ENCODE results near the gene IFNAR1. TPM values are rescaled to one million over a fixed set of nuclear protein-coding genes. Genes with fewer than 3 reads are reported as not detected.
A peak's percentile ranks its signal among the peaks of the same experiment; 100 is the strongest.

The IFNAR1 gene
- polyA plus RNA-seq (2013, experiment 1 of 2; ENCODE audit: insufficient read length): 24.6 TPM
- polyA plus RNA-seq (2013, experiment 2 of 2; ENCODE audit: insufficient read length): 23.6 TPM

- peak; percentile 98 for DNase-seq
Observed at GRCh38 chr21:33324291-33325221, at the start of gene IFNAR1. IFNAR1 (plus strand) TSS chr21:33324970; CDS start chr21:33325056, 86 bp downstream.

- DNase-seq: peak; percentile 21
Observed at GRCh38 chr21:33278721-33279120, 46.0 kb upstream of the IFNAR1 start.

- DNase-seq: no peak
Observed at GRCh38 chr21:33279330-33279820, 45.4 kb upstream of the IFNAR1 start.

GRCh38 chr21:33281096-33281652 is 43.6 kb upstream of the IFNAR1 start:
- no peak for DNase-seq

- DNase-seq: no peak
Observed at GRCh38 chr21:33283203-33283602, 41.6 kb upstream of the IFNAR1 start.

GRCh38 chr21:33286076-33286475 is 38.7 kb upstream of the IFNAR1 start:
- DNase-seq: no peak

- peak; percentile 85 for DNase-seq
Observed at GRCh38 chr21:33286600-33287456, 37.9 kb upstream of the IFNAR1 start.

GRCh38 chr21:33289199-33289819 is 35.5 kb upstream of the IFNAR1 start:
- peak; percentile 80 for DNase-seq

GRCh38 chr21:33290441-33290840 is 34.3 kb upstream of the IFNAR1 start:
- DNase-seq: no peak

GRCh38 chr21:33291686-33292085 is 33.1 kb upstream of the IFNAR1 start:
- no peak for DNase-seq

- no peak for DNase-seq
Observed at GRCh38 chr21:33292724-33293123, 32.0 kb upstream of the IFNAR1 start.

GRCh38 chr21:33293136-33293535 is 31.6 kb upstream of the IFNAR1 start:
- DNase-seq: no peak

- DNase-seq: no peak
Observed at GRCh38 chr21:33293811-33294216, 31.0 kb upstream of the IFNAR1 start.

- no peak for DNase-seq
Observed at GRCh38 chr21:33296156-33296555, 28.6 kb upstream of the IFNAR1 start.

GRCh38 chr21:33299181-33299752 is 25.5 kb upstream of the IFNAR1 start:
- no peak for DNase-seq

- no peak for DNase-seq
Observed at GRCh38 chr21:33300701-33301631, 23.8 kb upstream of the IFNAR1 start.

GRCh38 chr21:33301632-33302002 is 23.2 kb upstream of the IFNAR1 start:
- DNase-seq: no peak

- no peak for DNase-seq
Observed at GRCh38 chr21:33302055-33302454, 22.7 kb upstream of the IFNAR1 start.

GRCh38 chr21:33302796-33303195 is 22.0 kb upstream of the IFNAR1 start:
- no peak for DNase-seq

GRCh38 chr21:33305344-33305671 is 19.5 kb upstream of the IFNAR1 start:
- no peak for DNase-seq

GRCh38 chr21:33305938-33306337 is 18.8 kb upstream of the IFNAR1 start:
- no peak for DNase-seq

All from fibroblast of skin of scalp (primary cell).